Epithelial cell of proximal tubule (primary cell): ENCODE data around the gene CCDC102A. TPM values are rescaled to one million over a fixed set of nuclear protein-coding genes. Genes with fewer than 3 reads are reported as not detected.
A peak's percentile ranks its signal among the peaks of the same experiment; 100 is the strongest.

Experiments
- DNase-seq: peaks from one replicate; pipeline ENCODE4 v3.0.0-alpha.2; 2011; ENCODE audit warnings: low read depth
- H3K4me3 ChIP-seq: 2 replicates; pipeline ENCODE4 v1.5.1; 2011; ENCODE audit warnings: low read depth, mild to moderate bottlenecking, low read length
- total RNA-seq: library from RNA; depleted of rRNA; stranded (reverse); fragments of >200 nt; gene quantifications from 2 replicates; pipeline ENCODE4 v1.2.3, GENCODE V29; 2015
- TF ChIP-seq, protein P1 (sequence below): conservative IDR thresholded peaks from 2 replicates; pipeline ENCODE4 v1.5.1; 2012; ENCODE audit warnings: low read depth, mild to moderate bottlenecking, low read length

The CCDC102A gene
- total RNA-seq, 1 donor from 2014 or later: 22.7 TPM

DNA sequence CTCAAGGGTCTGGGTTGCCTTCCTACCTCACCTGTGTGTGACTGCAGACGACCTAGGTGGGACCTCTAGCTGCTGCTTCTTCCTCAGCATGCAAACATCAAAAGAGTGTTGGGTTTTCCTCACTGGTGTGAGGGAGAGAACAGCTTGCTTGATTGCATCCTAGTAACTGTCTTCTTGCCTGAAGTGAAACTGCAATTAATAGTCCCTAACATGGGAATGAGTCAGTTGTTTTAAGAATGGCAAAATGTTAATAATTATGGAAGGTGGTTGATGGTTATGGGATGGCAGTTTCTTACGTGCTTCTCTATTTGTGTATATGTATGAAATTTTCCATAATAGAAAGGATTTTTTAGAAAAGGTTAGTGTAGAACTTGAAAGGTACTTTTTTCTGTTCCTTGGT, 68.0 kb downstream of the CCDC102A start:
- TF ChIP-seq, protein P1, sequence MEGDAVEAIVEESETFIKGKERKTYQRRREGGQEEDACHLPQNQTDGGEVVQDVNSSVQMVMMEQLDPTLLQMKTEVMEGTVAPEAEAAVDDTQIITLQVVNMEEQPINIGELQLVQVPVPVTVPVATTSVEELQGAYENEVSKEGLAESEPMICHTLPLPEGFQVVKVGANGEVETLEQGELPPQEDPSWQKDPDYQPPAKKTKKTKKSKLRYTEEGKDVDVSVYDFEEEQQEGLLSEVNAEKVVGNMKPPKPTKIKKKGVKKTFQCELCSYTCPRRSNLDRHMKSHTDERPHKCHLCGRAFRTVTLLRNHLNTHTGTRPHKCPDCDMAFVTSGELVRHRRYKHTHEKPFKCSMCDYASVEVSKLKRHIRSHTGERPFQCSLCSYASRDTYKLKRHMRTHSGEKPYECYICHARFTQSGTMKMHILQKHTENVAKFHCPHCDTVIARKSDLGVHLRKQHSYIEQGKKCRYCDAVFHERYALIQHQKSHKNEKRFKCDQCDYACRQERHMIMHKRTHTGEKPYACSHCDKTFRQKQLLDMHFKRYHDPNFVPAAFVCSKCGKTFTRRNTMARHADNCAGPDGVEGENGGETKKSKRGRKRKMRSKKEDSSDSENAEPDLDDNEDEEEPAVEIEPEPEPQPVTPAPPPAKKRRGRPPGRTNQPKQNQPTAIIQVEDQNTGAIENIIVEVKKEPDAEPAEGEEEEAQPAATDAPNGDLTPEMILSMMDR: no peak
- no peak for DNase-seq
- no peak overlapping the region for H3K4me3 ChIP-seq

DNA sequence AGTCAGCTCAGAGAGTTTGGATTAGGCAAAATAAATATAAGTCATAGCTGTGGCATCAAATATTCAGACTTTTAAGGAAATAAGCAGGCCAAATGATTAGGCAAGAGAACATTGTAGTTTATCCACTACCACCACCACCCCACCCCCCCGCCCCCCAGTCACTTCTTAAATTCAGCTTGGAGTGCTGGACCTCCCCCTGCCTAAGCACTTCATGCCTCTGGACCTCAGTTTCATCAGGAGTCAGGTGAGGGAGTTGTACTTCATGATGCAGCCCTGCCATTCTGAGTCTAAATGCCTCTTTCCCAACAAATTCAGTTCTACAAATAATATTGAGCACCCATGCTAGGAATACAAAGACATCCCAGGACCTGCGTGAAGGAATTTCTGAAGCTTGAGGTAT, 71.8 kb downstream of the CCDC102A start:
- no peak overlapping the region for H3K4me3 ChIP-seq
- DNase-seq: no peak
- TF ChIP-seq, protein P1: no peak

GRCh38 chr16:57462978-57463362, 73.4 kb downstream of the CCDC102A start:
- peak overlapping the region; percentile 83 for H3K4me3 ChIP-seq
- TF ChIP-seq, protein P1: no peak
- DNase-seq: no peak

GRCh38 chr16:57462209-57462977, 74.0 kb downstream of the CCDC102A start, which contains the start of gene POLR2C:
Gene POLR2C (plus strand): TSS chr16:57462679. CDS start chr16:57462725, 46 bp downstream.
- TF ChIP-seq, protein P1: peak; percentile 74
- H3K4me3 ChIP-seq: peak within 1 kb of the TSS; percentile 83
- no peak for DNase-seq

Other genes starting within 250 kb of the CCDC102A start
- not detected in 2 replicates for gene CCL22, start 177.8 kb downstream of the CCDC102A start, total RNA-seq
- gene CX3CL1, start 164.1 kb downstream of the CCDC102A start, total RNA-seq: 6.4 and 13.5 TPM in 2 replicates
- gene CCL17, start 131.8 kb downstream of the CCDC102A start, total RNA-seq: not detected in 2 replicates
- gene CIAPIN1, start 89.2 kb downstream of the CCDC102A start, total RNA-seq: 69.1 and 75.6 TPM in 2 replicates
- gene COQ9, start 89.1 kb downstream of the CCDC102A start, total RNA-seq: 40.0 and 45.4 TPM in 2 replicates
- gene POLR2C, start 73.9 kb downstream of the CCDC102A start, total RNA-seq: 64.5 and 140 TPM in 2 replicates
- 35.3 and 39.5 TPM in 2 replicates for gene DOK4, start 50.1 kb downstream of the CCDC102A start, total RNA-seq
- 0.29 and 0.58 TPM in 2 replicates for gene ADGRG5, start 6.1 kb upstream of the CCDC102A start, total RNA-seq
- 33.9 and 101 TPM in 2 replicates for gene ADGRG1, start 92.1 kb upstream of the CCDC102A start, total RNA-seq
- gene ADGRG3, start 131.7 kb upstream of the CCDC102A start, total RNA-seq: 0.06 TPM in 1 of 2 replicates, not detected in the other
- gene DRC7, start 158.2 kb upstream of the CCDC102A start, total RNA-seq: not detected in 2 replicates
- 34.7 and 41.5 TPM in 2 replicates for gene KATNB1, start 199.2 kb upstream of the CCDC102A start, total RNA-seq